D341Med (cell line): ENCODE data around the gene CALR.
A peak's percentile ranks its signal among the peaks of the same experiment; 100 is the strongest.
"Not testable (repeated sequence)": the region's sequence is repeated elsewhere in the genome, so short reads cannot be mapped to it uniquely, and the experiment has no call there.

Source experiments
- DNase-seq: peaks from one replicate; pipeline ENCODE4 v3.0.0; 2012; ENCODE audit warnings: low spot score

Gene CALR

DNA sequence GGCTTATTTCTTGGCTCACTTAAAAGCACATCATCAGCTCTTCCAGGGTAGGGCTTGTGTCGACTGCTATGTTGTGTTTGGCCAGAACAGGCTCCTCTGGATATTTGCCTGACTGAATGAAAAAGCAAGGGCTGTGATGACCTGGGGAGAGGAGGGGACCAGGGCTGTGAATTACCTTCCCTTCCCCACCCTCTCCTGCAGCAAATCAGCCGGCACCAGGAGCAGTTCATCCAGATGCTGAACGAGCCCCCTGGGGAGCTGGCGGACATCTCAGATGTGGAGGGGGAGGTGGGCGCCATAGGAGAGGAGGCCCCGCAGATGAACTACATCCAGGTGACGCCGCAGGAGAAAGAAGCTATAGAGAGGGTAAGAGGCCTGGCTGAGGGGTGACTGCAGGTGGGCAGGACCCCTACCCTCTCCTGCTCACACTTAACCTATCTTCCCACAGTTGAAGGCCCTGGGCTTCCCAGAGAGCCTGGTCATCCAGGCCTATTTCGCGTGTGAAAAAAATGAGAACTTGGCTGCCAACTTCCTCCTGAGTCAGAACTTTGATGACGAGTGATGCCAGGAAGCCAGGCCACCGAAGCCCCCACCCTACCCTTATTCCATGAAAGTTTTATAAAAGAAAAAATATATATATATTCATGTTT lies 14.2 kb downstream of the CALR start:
- DNase-seq, result no peak

DNA sequence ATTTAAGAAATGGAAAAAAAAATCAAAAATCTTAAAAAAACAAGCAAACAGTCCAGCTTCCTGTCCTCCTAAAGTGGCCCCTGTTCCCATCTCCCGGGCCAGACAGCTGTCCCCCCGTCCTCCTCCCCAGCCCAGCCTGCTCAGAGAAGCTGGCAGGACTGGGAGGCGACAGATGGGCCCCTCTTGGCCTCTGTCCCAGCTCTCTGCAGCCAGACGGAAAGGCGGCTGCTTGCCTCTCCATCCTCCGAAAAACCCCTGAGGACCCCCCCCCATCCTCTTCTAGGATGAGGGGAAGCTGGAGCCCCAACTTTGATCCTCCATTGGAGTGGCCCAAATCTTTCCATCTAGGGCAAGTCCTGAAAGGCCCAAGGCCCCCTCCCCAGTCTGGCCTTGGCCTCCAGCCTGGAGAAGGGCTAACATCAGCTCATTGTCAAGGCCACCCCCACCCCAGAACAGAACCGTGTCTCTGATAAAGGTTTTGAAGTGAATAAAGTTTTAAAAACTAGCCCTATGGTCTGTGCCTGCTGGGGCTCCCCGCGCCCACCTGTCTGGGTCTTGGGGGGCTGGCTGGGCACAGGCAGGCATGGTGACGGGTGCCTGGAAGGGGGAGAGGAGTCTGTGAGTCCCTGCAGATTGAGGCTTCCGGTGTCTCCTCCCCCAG lies 14.9 kb downstream of the CALR start:
- DNase-seq, result peak; percentile 85

DNA sequence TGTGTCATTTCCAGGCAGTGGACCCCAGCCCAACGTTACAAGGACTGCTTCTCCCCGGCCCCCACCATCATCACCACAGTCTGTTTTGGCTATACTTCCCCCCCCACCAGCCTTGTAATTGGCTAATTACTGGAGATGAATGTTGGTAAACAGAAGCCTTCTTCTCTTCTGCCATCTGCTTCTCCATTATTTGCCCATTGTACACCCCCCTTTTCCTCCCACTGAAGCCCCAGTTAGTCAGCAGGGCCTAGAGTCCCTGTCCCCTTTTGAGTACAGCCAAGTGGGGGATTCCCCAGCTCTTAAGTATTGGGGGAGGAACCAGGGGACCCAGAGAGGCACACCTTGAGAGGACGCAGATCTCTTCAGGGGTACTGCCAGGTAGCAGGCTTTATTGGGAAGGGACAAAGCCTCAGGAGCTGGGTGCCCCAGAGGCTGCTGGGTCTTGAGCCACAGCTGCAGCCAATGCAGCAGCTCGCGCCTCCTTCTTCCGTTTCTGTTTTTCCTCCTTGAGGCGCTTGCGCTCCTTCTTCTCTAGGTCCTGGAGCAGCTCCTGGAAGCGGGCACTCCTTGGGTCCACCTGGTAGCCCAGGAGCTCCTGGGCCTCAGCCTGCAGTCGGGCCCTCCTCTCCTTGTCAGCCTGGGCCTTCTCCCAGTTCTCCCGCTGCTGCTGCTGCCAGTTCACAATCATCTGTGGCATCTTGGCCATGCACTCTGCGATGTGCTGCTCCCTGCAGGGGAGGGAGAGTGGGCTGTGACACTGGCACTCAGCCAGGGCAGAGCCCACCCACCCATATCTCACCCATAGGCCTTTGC lies 15.6 kb downstream of the CALR start:
- peak; percentile 46 for DNase-seq

- DNase-seq, result peak; percentile 10
Observed at GRCh38 chr19:12954612-12954962, 16.2 kb downstream of the CALR start.

DNA sequence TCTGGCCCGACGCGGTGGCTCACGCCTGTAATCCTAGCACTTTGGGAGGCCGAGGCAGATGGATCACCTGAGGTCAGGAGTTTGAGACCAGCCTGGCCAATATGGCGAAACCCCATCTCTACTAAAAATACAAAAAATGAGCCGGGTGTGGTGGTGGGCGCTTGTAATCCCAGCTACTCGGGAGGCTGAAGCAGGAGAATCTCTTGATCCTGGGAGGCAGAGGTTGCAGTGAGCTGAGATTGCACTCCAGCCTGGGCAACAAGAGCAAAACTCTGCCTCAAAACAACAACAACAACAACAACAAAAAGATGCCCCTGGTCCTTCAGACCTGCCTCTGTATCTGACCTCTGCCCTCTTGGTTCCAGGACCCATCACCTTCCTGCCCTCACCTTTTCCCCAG lies 17.2 kb downstream of the CALR start:
- DNase-seq, result not testable (repeated sequence)

DNA sequence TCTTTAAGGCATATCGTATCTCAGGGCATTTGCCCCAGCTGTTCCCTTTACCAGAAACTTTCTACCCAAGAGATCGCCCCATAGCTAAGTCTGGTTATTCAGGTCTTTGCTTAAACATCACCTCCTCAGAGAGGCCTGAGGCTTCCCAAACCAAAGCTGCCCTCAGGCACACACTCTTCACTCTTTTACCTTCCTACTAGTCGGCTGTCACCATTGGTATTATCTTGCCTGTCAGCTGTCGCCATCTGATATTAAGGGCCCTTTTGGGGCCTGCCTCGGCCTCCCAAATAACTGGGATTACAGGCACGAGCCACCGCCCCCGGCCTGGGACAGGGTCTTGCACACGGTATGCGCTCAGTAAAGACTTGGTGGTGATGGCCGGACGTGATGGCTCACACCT lies 17.6 kb downstream of the CALR start:
- DNase-seq, result no peak

GRCh38 chr19:12956446-12957388 lies 18.3 kb downstream of the CALR start, which contains the start of gene GADD45GIP1:
TSS of gene GADD45GIP1 (minus strand) at chr19:12957223. CDS start at chr19:12957212, 11 bp downstream.
- peak; percentile 90 for DNase-seq

GRCh38 chr19:12957389-12957952 lies 19.1 kb downstream of the CALR start:
- not testable (repeated sequence) for DNase-seq

- DNase-seq, result no peak
Observed at GRCh38 chr19:12959481-12959880, 21.1 kb downstream of the CALR start.

DNA sequence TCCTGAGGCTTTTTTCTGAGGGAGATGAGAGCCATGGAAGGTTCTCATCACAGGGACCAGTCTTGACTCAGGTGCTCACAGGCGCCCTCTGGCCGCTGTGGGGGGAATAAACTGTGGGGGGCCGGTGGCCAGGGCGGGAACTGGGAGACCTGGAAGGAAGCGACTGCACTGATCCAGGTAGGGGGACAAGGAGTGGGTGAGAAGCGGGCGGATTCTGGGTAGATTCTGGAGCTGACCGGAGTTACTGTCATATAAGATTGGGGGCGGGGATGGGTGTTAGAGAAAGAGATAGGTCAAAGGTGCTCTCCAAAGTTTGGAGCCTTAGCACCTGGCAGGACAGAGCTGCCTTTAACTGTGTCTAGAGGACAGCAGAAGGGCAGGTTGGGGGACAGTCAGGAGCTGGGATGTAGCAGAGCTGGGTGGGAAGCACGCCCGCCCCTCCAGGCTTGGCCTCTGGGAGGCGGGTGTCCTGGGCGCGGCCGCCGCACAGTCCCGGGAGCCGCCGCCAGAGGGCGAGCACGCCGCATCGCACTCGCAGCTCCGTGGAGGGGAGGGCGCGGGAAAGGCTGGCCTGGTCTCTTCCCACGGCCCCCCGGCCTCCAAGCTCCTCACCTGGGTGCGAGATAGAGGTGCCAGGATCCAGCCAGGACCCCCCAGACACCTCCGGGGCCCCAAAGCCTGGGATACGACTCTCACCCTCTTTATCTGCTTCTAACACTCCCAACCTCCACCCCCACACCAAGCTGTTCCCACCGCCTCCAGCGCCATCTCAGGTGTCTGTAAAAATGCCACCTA lies 26.8 kb downstream of the CALR start:
- DNase-seq, result peak; percentile 92

GRCh38 chr19:12965812-12966135 lies 27.4 kb downstream of the CALR start:
- DNase-seq, result no peak

- no peak for DNase-seq
Observed at GRCh38 chr19:12967907-12968306, 29.5 kb downstream of the CALR start.

GRCh38 chr19:12969292-12969988 lies 31.0 kb downstream of the CALR start, which contains the start of gene DAND5:
TSS of gene DAND5 (plus strand) at chr19:12969576. CDS start at chr19:12969661, 85 bp downstream.
- peak; percentile 68 for DNase-seq

GRCh38 chr19:12970070-12970820 lies 31.8 kb downstream of the CALR start:
- DNase-seq, result no peak

DNA sequence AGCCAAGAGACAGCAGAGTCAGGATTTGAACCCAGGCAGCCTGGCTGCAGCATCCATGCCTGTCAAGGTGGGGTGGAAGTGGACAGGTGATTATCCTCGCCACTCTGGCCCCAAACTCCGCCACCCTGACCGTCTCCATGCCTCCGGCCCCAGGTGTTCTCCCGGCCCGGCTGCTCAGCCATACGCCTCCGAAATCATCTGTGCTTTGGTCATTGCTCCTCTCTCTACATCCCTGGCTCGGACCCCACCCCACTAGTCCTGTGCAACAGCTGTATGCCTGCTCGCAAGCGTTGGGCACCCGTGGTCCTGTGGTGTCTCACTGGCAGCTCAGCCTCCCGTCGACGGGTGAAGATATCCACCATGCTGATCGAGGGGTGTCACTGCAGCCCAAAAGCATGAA lies 34.8 kb downstream of the CALR start:
- DNase-seq, result no peak

- DNase-seq, result peak; percentile 84
Observed at GRCh38 chr19:12974301-12975220, 36.2 kb downstream of the CALR start.

- peak; percentile 73 for DNase-seq
Observed at GRCh38 chr19:12975221-12975741, 36.9 kb downstream of the CALR start.

- peak; percentile 43 for DNase-seq
Observed at GRCh38 chr19:12976109-12976508, 37.7 kb downstream of the CALR start.
